IgD-negative memory B cell (primary cell): ENCODE results near the gene FBXL12. TPM values are rescaled to one million over a fixed set of nuclear protein-coding genes. Genes with fewer than 3 reads are reported as not detected.

Source experiments
- polyA plus RNA-seq: library from polyadenylated mRNA; unstranded; fragments of 300-500 nt; fragmentation: Illumina TruSeq; gene quantifications from one replicate; pipeline ENCODE4 v1.2.3, GENCODE V29; 2021

Gene FBXL12
- polyA plus RNA-seq, 1 donor from 2014 or later = 10.4 TPM

Other genes starting within 250 kb of the FBXL12 start
- 2.9 TPM for gene ZNF121, start 234.6 kb downstream of the FBXL12 start, polyA plus RNA-seq
- gene ZNF561, start 197.8 kb downstream of the FBXL12 start, polyA plus RNA-seq = 19.1 TPM
- gene ZNF562, start 144.0 kb downstream of the FBXL12 start, polyA plus RNA-seq = 4.7 TPM
- 6.3 TPM for gene ZNF846, start 50.3 kb downstream of the FBXL12 start, polyA plus RNA-seq
- 592 TPM for gene UBL5, start 8.8 kb upstream of the FBXL12 start, polyA plus RNA-seq
- gene PIN1, start 16.2 kb upstream of the FBXL12 start, polyA plus RNA-seq = 77.4 TPM
- 0.21 TPM for gene OLFM2, start 117.4 kb upstream of the FBXL12 start, polyA plus RNA-seq
- not detected for gene COL5A3, start 191.4 kb upstream of the FBXL12 start, polyA plus RNA-seq
- gene RDH8, start 194.4 kb upstream of the FBXL12 start, polyA plus RNA-seq = not detected